AG04450 (cell line): ENCODE data around the gene SCN7A. TPM values are rescaled to one million over a fixed set of nuclear protein-coding genes. Genes with fewer than 3 reads are reported as not detected.

Source experiments
- CTCF ChIA-PET: fragments of 300-600, 350-600 bp; formaldehyde crosslinking; extraction: SDS; loops from one replicate; lab custom pipeline; 2022; ENCODE audit warnings: antibody characterized with exemption, inconsistent platforms; lab: Charles Lee
- POLR2A ChIA-PET: fragments of 350-600 bp; formaldehyde crosslinking; extraction: SDS; loops from one replicate; lab custom pipeline; 2021; ENCODE audit warnings: antibody characterized with exemption, inconsistent platforms; lab: Yijun Ruan, JAX
- DNase-seq: peaks from one replicate; pipeline ENCODE4 v3.0.0-alpha.2; 2011; ENCODE audit warnings: low read depth, low spot score
- H3K27ac ChIP-seq: one replicate; pipeline ENCODE4 v1.5.1; 2012; ENCODE audit warnings: low read depth, low read length, control low read depth
- H3K27me3 ChIP-seq: one replicate; pipeline ENCODE4 v1.6.0; 2012; ENCODE audit warnings: low read length; ENCODE audit not compliant: control insufficient read depth, insufficient read depth
- H3K4me3 ChIP-seq: 2 replicates; pipeline ENCODE4 v1.5.1; 2011; ENCODE audit warnings: mild to moderate bottlenecking, low read depth, low read length, control low read depth
- H3K9me3 ChIP-seq: 2 replicates; pipeline ENCODE4 v1.5.1; 2012; ENCODE audit warnings: low read length; ENCODE audit not compliant: control insufficient read depth, insufficient read depth
- CTCF ChIP-seq: IDR thresholded peaks from 2 replicates; pipeline ENCODE4 v1.5.1; 2011; ENCODE audit warnings: low read depth, low read length, control low read depth, inconsistent platforms
- polyA plus RNA-seq: library from polyadenylated mRNA; depleted of rRNA; stranded (reverse); fragments of >200 nt; gene quantifications from 2 replicates; pipeline ENCODE4 v1.2.3, GENCODE V29; 2011

Gene SCN7A
- polyA plus RNA-seq, 1 experiment: 9.8 TPM

- POLR2A ChIA-PET: no interaction called here
- DNase-seq: no peak
- Histone ChIP-seq H3K27me3 (no peaks in the 10 kb centered on the region), H3K27ac (no peak overlapping the region), H3K9me3 (no peaks in the 10 kb centered on the region), H3K4me3 (no peak overlapping the region)
- TF ChIP-seq CTCF: no peak
- CTCF ChIA-PET: interaction anchor here (1.0 to 1.1 kb wide), 2 partner anchors 19 to 341 kb away, joined by 3 to 4 read pairs; no protein-coding TSS in a partner anchor
Observed at GRCh38 chr2:166520604-166521003, 26.6 kb upstream of the SCN7A start.

GRCh38 chr2:166519391-166519962 is 25.4 kb upstream of the SCN7A start:
- H3K27ac ChIP-seq: no peak overlapping the region
- ChIA-PET POLR2A (no interaction called here), CTCF (interaction anchor here (1.1 to 5.4 kb wide), 2 partner anchors 20 to 340 kb away, joined by 3 to 76 read pairs; no protein-coding TSS in a partner anchor)
- H3K27me3 ChIP-seq: no peaks in the 10 kb centered on the region
- TF ChIP-seq CTCF: no peak
- DNase-seq: no peak
- H3K9me3 ChIP-seq: no peaks in the 10 kb centered on the region
- H3K4me3 ChIP-seq: no peak overlapping the region

GRCh38 chr2:166518634-166519390 is 24.8 kb upstream of the SCN7A start:
- H3K4me3 ChIP-seq: no peak overlapping the region
- ChIA-PET CTCF (interaction anchor here (1.3 to 5.4 kb wide), 3 partner anchors 21 to 693 kb away, joined by 3 to 76 read pairs (median 3); no protein-coding TSS in a partner anchor), POLR2A (no interaction called here)
- TF ChIP-seq CTCF: no peak
- H3K9me3 ChIP-seq: no peaks in the 10 kb centered on the region
- DNase-seq: no peak
- no peak overlapping the region for H3K27ac ChIP-seq
- H3K27me3 ChIP-seq: no peaks in the 10 kb centered on the region

- no peaks in the 10 kb centered on the region for H3K27me3 ChIP-seq
- POLR2A ChIA-PET: no interaction called here
- TF ChIP-seq CTCF: no peak
- DNase-seq: no peak
- no peaks in the 10 kb centered on the region for H3K9me3 ChIP-seq
- CTCF ChIA-PET: interaction anchor here (0.7 to 5.4 kb wide), 9 partner anchors 18 to 694 kb away, joined by 3 to 76 read pairs (median 10); no protein-coding TSS in a partner anchor
- H3K4me3 ChIP-seq: no peak overlapping the region
- no peak overlapping the region for H3K27ac ChIP-seq
Observed at GRCh38 chr2:166517533-166518061, 23.5 kb upstream of the SCN7A start.
